GM12801 (cell line): ENCODE measurements around the gene MGST2.

Experiments used
- CTCF ChIP-seq: IDR thresholded peaks from one replicate; pipeline ENCODE4 v1.5.1; 2011; ENCODE audit warnings: control low read depth; ENCODE audit not compliant: insufficient read length; ENCODE audit errors: extremely low read depth

The MGST2 gene

GRCh38 chr4:139665690-139666529 lies at the start of gene MGST2:
Gene MGST2 (plus strand): TSS chr4:139665819. CDS start chr4:139666020, 201 bp downstream.
- no peak for TF ChIP-seq CTCF

GRCh38 chr4:139617702-139618490 lies 47.7 kb upstream of the MGST2 start:
- TF ChIP-seq CTCF: no peak

GRCh38 chr4:139619644-139620043 lies 46.0 kb upstream of the MGST2 start:
- no peak for TF ChIP-seq CTCF

GRCh38 chr4:139622901-139623381 lies 42.7 kb upstream of the MGST2 start:
- TF ChIP-seq CTCF: no peak

- no peak for TF ChIP-seq CTCF
Observed at GRCh38 chr4:139624441-139625092, 41.1 kb upstream of the MGST2 start.

GRCh38 chr4:139625093-139625455 lies 40.5 kb upstream of the MGST2 start:
- no peak for TF ChIP-seq CTCF

GRCh38 chr4:139625482-139625881 lies 40.1 kb upstream of the MGST2 start:
- no peak for TF ChIP-seq CTCF
